ENCODE measurements around the gene CCL14. TPM values are rescaled to one million over a fixed set of nuclear protein-coding genes. Genes with fewer than 3 reads are reported as not detected.

Gene CCL14
- total and polyA plus RNA-seq, 2 of the 8 experiments (the other 6 are each of a cell fraction or from before 2014, with no cell fraction given) = not detected

DNA sequence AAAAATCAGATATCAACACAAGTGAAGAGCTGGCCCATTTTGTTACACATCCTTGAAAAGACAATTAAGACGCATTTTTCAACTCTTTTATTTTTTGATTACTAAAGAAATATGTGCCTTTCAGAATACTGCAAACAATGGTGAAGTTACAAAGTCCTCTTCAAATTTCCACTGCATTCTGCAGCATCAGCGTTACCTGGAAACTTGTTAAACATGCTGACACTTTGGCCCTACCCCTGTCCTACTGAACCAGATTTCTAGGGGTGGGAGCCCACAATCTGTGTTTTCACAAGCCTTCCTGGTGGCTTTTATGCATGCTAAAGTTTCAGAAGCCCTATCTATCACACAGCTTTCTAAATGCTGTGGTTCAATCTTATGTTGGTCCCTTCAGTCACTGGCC, 4.5 kb upstream of the CCL14 start:
- no peak overlapping the region for H4K91ac ChIP-seq (replicated peaks; ENCODE audit: insufficient read length, low read length)
- no peak overlapping the region for H3K27ac ChIP-seq (ENCODE audit: low read depth, low read length)
- DNase-seq (ENCODE audit: low read depth in 1 of 2, low spot score in 2 of 2) = no peak
- no peak overlapping the region for H2BK15ac ChIP-seq (ENCODE audit: low read length)
- H3K27me3 ChIP-seq (replicated peaks in 1 of 4; ENCODE audit: control insufficient read depth in 3 of 4, extremely low read depth in 1 of 4, insufficient read depth in 3 of 4, low read length in 3 of 4) = no peaks in the 10 kb centered on the region
- TF ChIP-seq TAF1 (IDR thresholded peaks at IDR 0.05; ENCODE audit: low read depth, low read length) = no peak
- TF ChIP-seq ZNF274 (IDR thresholded peaks at IDR 0.05; ENCODE audit: borderline replicate concordance, extremely low read depth, low read length) = no peak
- H3K4ac ChIP-seq (replicated peaks; ENCODE audit: insufficient read length, low read depth, low read length) = no peak overlapping the region
- no peaks in the 10 kb centered on the region for H3K79me1 ChIP-seq (ENCODE audit: low read depth, low read length)
- H3K56ac ChIP-seq (replicated peaks; ENCODE audit: insufficient read length, low read depth, low read length) = no peak overlapping the region
- H4K8ac ChIP-seq (ENCODE audit: extremely low read depth, insufficient read depth, low read length) = no peak overlapping the region
- H2BK20ac ChIP-seq (ENCODE audit: low read length) = no peak overlapping the region
- H3K4me1 ChIP-seq (replicated peaks in 1 of 4; ENCODE audit: control insufficient read depth in 3 of 4, insufficient read depth in 4 of 4, low read length in 3 of 4) = no peaks in the 10 kb centered on the region
- H3K4me3 ChIP-seq (ENCODE audit: extremely low read depth in 1 of 4, insufficient read depth in 2 of 4, low read depth in 3 of 4, low read length in 4 of 4) = no peak overlapping the region
- no peaks in the 10 kb centered on the region for H3K9me3 ChIP-seq (ENCODE audit: insufficient read depth in 2 of 2, low read depth in 1 of 2, low read length in 1 of 2)
- H2BK120ac ChIP-seq (replicated peaks; ENCODE audit: low read depth, low read length) = no peak overlapping the region
- H2BK12ac ChIP-seq (ENCODE audit: low read depth, low read length) = no peak overlapping the region
- H4K5ac ChIP-seq (ENCODE audit: insufficient read length, low read depth, low read length) = no peak overlapping the region
- no peak for FAIRE-seq
- H3K18ac ChIP-seq (ENCODE audit: extremely low read depth, low read length) = no peak overlapping the region
- no peak overlapping the region for H3K14ac ChIP-seq (ENCODE audit: insufficient read length)
- H2AK5ac ChIP-seq (ENCODE audit: low read depth, low read length) = no peak overlapping the region
- no peaks in the 10 kb centered on the region for H3K23me2 ChIP-seq (ENCODE audit: low read depth, low read length)
- H4K20me1 ChIP-seq (replicated peaks in 1 of 2; ENCODE audit: control insufficient read depth in 1 of 2, insufficient read depth in 2 of 2, low read length in 2 of 2) = no peaks in the 10 kb centered on the region
- no peak overlapping the region for H3K23ac ChIP-seq (ENCODE audit: insufficient read length)
- H3K79me2 ChIP-seq (ENCODE audit: control insufficient read depth in 1 of 2, insufficient read depth in 2 of 2, low read length in 2 of 2) = no peaks in the 10 kb centered on the region
- no peak overlapping the region for H3K4me2 ChIP-seq (ENCODE audit: insufficient read depth in 1 of 2, low read depth in 2 of 2, low read length in 2 of 2)
- 92% methylated on average over 2 of the region's 2 CpGs; no CpG with 5 or more reads in 1 of the 2 experiments for WGBS, 2 experiments (ENCODE audit: extremely low coverage in 1 of 2, insufficient coverage in 1 of 2, insufficient read length in 1 of 2, insufficient replicate concordance in 2 of 2, low coverage in 1 of 2, low lambda C conversion rate in 2 of 2, missing lambda C conversion rate in 1 of 2)
- no peak overlapping the region for H3K9ac ChIP-seq (replicated peaks in 1 of 4; ENCODE audit: extremely low read depth in 1 of 4, low read depth in 3 of 4, low read length in 3 of 4)
- no peaks in the 10 kb centered on the region for H3K36me3 ChIP-seq (ENCODE audit: control insufficient read depth in 2 of 4, insufficient read depth in 4 of 4, low read length in 3 of 4)
- no peak overlapping the region for H2BK5ac ChIP-seq (ENCODE audit: low read depth, low read length)
- POLR2A ChIA-PET (ENCODE audit: partially characterized antibody) = no interaction called here
- CTCF ChIA-PET (ENCODE audit: partially characterized antibody) = no interaction called here
- H2AFZ ChIP-seq (ENCODE audit: low read length) = no peak overlapping the region
